COR-L47 (cell line): Measurements from ENCODE around the gene ARHGEF18.

Experiments used
- DNase-seq: peaks from one replicate; lab custom pipeline; 2025; lab: John Stamatoyannopoulos, UW

The ARHGEF18 gene

DNA sequence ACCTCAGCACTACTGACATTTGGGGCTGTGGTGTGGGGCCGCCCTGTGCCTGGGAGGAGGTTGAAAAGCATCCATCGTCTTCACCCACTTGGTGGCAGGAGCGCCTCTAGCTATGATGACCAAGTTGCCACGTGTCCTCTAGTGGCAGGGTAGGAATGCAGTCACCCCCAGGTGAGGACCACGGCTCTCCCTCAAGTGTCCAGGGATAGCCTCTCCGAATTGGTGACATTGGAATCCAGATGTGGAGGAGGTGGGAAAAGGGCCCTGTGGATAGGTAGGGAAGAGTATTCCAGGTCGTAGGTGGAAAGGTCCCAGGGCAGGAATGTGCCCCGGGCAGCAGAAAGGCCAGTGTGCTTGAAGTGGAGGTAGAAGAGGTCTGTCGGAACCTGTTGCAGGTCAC is 37.6 kb downstream of the ARHGEF18 start:
- DNase-seq: no peak

DNA sequence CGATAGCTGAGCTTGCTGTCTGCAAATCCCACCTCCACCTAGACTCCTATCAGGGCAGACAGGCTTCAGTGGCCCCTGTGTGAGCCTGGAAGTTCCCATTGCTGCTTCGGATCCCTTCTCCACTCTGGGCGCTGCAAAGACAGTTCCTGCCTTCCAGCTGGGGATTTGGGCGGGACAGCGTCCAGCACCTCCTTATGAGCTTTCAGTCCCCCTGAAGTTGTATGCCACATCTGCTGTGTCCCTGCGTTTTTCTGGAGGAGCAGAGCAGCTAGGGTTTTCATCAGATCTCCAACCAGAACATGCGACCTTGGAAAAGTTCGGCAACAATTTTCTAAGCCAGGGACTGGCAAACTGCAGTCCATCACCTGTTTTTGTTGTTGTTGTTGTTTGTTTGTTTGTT is 38.0 kb downstream of the ARHGEF18 start:
- no peak for DNase-seq

DNA sequence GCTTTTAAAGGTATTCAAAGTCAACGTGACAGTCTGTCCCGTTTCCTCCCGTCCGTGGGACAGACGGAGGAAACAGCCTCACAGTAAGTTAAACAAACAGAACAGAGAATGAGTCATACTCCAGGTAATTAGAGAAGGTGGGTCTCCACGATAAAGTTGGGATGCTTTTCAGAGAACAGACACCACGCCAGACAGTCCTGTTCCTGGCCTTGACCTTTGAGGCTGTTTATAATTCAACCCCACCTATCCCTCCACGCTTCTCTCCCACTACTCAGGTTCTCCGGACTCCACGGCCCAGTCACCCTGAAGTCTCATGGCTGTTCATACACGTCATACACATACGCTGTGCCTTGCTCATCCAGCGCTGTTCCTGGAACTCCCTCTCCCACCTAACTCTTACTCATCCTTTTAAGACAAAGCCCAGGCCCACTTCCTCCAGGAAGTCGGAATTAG is 42.5 kb downstream of the ARHGEF18 start:
- DNase-seq: no peak

DNA sequence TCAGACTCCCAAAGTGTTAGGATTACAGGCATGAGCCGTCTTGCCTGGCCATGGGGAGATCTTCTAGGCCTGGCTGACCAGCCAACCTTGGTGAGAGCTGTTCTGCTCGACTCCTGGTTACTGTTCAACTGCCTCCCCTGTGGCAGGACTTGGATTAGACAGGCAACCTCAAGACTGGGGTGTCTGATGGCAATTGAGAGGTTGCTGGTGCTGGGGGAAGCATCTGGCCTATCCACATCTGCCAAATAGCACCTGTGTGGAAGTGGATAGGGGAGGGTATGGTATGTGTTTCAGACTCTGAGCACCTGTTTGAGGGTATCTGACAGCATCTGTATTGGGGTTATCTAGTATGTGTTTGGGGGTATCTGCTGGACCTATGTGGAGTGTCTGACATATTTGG is 44.7 kb downstream of the ARHGEF18 start:
- DNase-seq: no peak

DNA sequence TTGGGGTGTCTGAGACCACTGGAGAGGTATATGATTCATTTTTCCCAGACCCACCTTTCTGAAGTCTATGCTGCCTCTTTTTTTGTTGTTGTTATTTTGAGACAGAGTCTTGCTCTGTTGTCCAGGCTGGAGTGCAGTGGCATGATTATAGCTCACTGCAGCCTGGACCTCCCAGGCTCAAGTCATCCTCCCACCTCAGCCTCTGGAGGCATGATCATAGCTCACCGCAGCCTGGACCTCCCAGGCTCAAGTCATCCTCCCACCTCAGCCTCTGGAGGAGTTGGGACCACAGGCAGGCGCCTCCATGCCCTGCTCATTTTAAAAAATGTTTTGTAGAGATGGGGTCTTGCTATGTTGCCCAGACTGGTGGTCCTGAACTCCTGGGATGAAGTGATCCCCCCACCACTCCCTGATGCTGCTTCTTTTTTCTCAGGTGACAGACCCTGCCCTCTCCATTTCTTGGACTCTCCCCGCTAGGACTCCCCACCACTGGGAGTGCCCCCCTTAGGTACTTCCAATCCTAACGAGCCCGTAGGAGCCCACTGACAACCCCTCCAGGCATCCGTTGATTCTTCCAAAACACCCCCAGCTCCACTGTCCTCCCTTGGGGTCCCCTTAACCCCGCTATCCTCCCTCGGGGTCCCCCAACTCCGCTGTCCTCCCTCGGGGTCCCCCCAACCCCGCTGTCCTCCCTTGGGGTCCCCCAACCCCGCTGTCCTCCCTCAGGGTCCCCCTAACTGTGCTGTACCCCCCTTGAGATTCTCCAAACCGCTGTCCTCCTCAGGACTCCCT is 45.4 kb downstream of the ARHGEF18 start:
- DNase-seq: no peak

DNA sequence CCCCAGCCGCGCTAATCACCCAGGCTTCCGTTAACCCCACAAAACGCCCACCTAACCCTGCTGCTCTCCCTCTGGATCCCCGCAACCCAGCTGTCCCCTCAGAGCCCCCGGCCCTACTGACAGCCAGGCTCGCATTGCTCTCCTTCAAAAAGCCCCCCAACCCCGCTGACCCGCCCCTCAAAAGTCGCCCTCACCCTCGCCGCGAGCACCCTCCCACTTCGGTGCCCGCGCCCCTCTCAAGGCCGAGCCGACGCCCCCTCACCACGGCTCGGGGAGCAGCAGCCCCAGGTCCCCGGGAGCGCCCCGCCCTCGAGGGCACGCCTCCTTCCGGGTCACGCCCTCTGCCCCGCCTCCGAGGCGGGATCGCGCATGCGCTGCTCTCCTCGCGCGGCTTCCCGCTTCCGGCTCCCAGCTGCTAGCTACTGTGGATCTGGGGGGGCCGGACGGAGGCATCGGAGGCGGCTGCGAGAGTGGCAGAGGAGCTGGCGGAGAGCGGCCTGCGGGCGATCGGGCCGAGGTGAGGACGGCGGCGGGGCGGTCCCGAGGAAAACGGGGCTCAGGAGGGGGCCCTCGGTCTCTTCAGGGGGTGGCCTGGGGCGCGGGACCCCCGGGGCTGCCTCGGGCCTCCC is 46.1 kb downstream of the ARHGEF18 start:
- DNase-seq: peak; percentile 74

DNA sequence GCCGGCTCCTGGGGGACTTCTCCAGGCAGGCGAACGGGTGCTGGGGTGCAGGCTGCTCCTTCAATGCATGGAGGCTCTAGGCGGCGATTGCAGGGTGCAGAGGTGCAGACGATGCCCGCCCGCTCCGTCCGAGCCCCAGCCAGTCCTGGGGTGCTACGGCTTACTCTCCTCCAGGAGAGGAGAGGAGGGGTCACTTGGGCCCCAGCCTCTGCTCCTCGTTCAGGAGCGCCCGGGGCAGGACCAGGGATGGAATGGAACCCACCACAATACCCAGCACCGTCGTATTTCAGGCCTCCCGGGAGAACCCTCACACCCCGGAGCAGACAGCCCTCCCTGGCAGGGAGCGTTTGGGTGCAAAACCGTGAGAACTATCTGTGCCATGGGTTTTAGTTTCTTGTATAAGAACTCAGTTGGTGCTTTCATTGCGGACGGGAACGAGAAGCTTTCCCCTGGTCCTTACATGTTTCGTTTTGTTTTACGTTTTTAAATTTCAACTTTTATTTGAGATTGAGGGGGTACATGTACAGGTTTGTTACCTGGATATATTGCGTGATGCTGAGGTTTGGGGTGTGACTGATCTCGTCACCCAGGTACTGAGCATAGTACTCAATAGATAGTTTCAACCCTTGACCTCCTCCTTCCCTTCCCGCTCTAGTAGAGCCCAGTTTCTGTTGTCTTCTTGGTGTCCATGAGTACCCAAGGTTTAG is 46.8 kb downstream of the ARHGEF18 start:
- no peak for DNase-seq

DNA sequence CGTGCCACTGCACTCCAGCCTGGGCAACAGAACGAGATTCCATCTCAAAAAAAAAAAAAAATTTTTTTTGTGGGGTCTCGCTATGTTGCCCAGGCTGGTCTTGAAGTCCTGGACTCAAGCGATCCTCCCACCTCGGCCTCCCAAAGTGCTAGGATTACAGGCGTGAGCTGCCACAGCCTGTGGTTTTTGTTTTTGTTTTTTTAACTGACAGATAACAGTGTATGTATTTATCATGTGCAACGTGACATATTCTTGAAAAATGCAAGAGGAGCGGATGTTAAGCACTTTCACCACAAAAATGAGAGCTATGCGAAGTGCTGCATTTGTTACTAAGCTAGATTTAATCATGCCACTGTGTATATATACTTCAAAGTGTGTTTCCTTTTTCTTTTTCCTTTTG is 49.0 kb downstream of the ARHGEF18 start:
- DNase-seq: no peak
